Bladder microvascular endothelial cell (primary cell): ENCODE data around the gene MAGED4B. TPM values are rescaled to one million over a fixed set of nuclear protein-coding genes. Genes with fewer than 3 reads are reported as not detected.

Experiments used
- total RNA-seq: library from RNA; depleted of rRNA; stranded (reverse); fragments of >200 nt; gene quantifications from 2 replicates; pipeline ENCODE4 v1.2.3, GENCODE V29; 2014

Gene MAGED4B
- total RNA-seq: 5.8 and 34.8 TPM in 2 replicates

DNA sequence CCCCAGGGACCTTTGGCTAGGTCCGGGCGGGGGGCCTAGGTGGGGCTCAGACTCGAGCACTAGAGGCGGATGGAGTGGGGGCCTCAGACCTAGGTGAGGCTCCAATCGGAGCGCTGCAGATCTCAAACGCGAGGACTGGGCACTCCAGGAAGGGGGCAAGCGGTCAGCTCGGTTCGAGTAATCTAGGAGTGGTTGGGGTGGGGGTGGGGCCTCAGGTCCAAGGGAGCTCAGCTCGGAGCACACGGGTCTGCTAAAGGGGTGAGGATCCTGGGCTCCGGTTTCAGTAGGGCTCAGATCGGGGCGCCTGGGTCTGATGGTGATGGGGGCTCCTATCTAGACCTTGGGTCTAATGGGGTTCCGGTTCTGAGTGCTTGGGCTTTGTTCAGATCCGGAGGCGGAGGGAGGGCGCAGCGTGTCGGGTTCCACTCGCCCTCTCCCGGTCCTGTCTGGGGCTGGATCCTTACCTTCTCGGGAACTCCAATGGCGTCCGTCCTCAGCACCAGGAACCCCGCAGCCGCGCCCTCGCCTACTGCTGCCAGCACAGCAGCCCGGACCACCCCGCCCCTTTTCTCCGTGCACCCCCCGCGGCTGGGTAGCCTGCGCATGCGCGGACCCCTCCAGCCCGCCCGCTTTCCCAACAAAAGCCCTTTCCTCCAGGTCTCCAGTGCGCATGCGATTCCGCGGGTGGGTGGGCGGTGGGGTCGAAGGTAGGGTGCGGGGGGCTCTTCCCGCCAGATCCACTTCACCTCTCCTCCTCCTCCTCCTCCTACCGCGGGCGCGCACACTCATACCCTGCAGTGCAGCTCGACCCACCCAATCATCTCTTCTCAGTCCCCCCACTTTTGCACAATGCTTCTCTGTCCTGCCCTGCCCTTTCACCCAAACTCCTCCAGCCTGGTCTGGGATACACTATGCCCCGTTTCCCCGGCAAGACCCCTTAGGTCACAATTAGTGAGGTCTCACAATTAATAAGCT is at the start of gene MAGED4B:
TSS of gene MAGED4B (minus strand) at position 518 of the 975 bp plus-strand sequence. CDS start 1,011 bp downstream, outside the sequence.

Other genes with a start within 250 kb of the MAGED4B start
- 35.5 and 70.2 TPM in 2 replicates for gene MAGED1, start 175.6 kb downstream of the MAGED4B start, total RNA-seq
- gene MAGED4, start 115.7 kb upstream of the MAGED4B start, total RNA-seq: 6.2 and 43.7 TPM in 2 replicates